ENCODE results near the gene CCDC24. TPM values are rescaled to one million over a fixed set of nuclear protein-coding genes. Genes with fewer than 3 reads are reported as not detected.
A peak's percentile ranks its signal among the peaks of the same experiment; 100 is the strongest.

Gene CCDC24
- total RNA-seq, 1 experiment from 2014 or later, result 11.8 TPM

- no peak overlapping the region for H3K18ac ChIP-seq (ENCODE audit: insufficient read length, low read depth, low read length)
- Mint-ChIP-seq H3K9me3 (no peaks in the 10 kb centered on the region), H3K36me3 (ENCODE audit: insufficient read depth in 1 of 3, low read depth in 3 of 3) (peaks cover 8 to 57% (median 36%) of the 10 kb centered on the region in 3 experiments), H3K4me3 (no peak overlapping the region), H3K27me3 (ENCODE audit: low read depth) (no peaks in the 10 kb centered on the region; the same call in none of the 2 replicates), H3K4me1 (peaks cover 2 to 4% of the 10 kb centered on the region in 2 experiments; a peak in 2 of 4 replicates), H3K27ac (no peak overlapping the region)
- H2BK12ac ChIP-seq (ENCODE audit: insufficient read length, low read depth, low read length), result no peak overlapping the region
- no peak overlapping the region for H3K23ac ChIP-seq (ENCODE audit: insufficient read length, low read depth, low read length)
- H3K27ac ChIP-seq (ENCODE audit: insufficient read length, low read depth, low read length), result no peak overlapping the region
- H3K4me2 ChIP-seq (ENCODE audit: insufficient read depth, insufficient read length, low read length), result no peak overlapping the region
- H2AK5ac ChIP-seq (ENCODE audit: insufficient read length, low read length), result no peak overlapping the region
- no peak overlapping the region for H3K14ac ChIP-seq (ENCODE audit: insufficient read depth, low read length)
- no peak overlapping the region for H3T11ph ChIP-seq (ENCODE audit: low read length)
- no peak overlapping the region for H2BK15ac ChIP-seq (ENCODE audit: low read depth, low read length)
- H3K4me1 ChIP-seq (ENCODE audit: insufficient read depth, low read length), result no peaks in the 10 kb centered on the region
- TF ChIP-seq CTCF (conservative IDR thresholded peaks at IDR 0.05), result peak; percentile 63
- H3K9me3 ChIP-seq (ENCODE audit: control insufficient read depth, low read depth, low read length), result no peaks in the 10 kb centered on the region
- no peaks in the 10 kb centered on the region for H3K79me1 ChIP-seq (ENCODE audit: insufficient read depth, low read depth, low read length, poor library complexity, severe bottlenecking)
- H3K27me3 ChIP-seq (ENCODE audit: insufficient read depth, low read length), result no peaks in the 10 kb centered on the region
- H4K8ac ChIP-seq (replicated peaks; ENCODE audit: insufficient read length, low read depth, low read length), result no peak overlapping the region
- H2BK5ac ChIP-seq (ENCODE audit: insufficient read length, low read length), result no peak overlapping the region
- DNase-seq, result peak; percentile 46
- no peak overlapping the region for H2BK120ac ChIP-seq (ENCODE audit: low read depth, low read length, poor library complexity, severe bottlenecking)
- no peak overlapping the region for H2AFZ ChIP-seq (ENCODE audit: low read length)
- no peak overlapping the region for H2BK20ac ChIP-seq (ENCODE audit: low read depth, low read length, poor library complexity, severe bottlenecking)
- H3K56ac ChIP-seq (ENCODE audit: insufficient read length, low read depth, low read length), result no peak overlapping the region
- no peak overlapping the region for H3K4ac ChIP-seq (ENCODE audit: low read depth, low read length)
- WGBS (ENCODE audit: extremely low coverage, insufficient read length, low lambda C conversion rate), result no CpG with 5 or more reads among the region's 14 CpGs
- H3K23me2 ChIP-seq (ENCODE audit: insufficient read length, low read depth, low read length, poor library complexity, severe bottlenecking), result no peaks in the 10 kb centered on the region
- H3K9ac ChIP-seq (ENCODE audit: extremely low read depth, insufficient read length, low read length), result no peak overlapping the region
- H4K5ac ChIP-seq (ENCODE audit: insufficient read length, low read depth, low read length), result no peak overlapping the region
- H4K91ac ChIP-seq (ENCODE audit: insufficient read length, low read depth, low read length), result no peak overlapping the region
- no peaks in the 10 kb centered on the region for H4K20me1 ChIP-seq (ENCODE audit: control insufficient read depth, insufficient read depth, insufficient read length)
- no peaks in the 10 kb centered on the region for H3K79me2 ChIP-seq (ENCODE audit: insufficient read depth, low read length)
Observed at GRCh38 chr1:44002606-44003157, 11.3 kb downstream of the CCDC24 start.

Measured in H9 (cell line).